HG02610 (cell line): ENCODE results near the gene ARHGAP26.
"Not testable (repeated sequence)": the region's sequence is repeated elsewhere in the genome, so short reads cannot be mapped to it uniquely, and the experiment has no call there.

ENCODE experiments used
- ATAC-seq: cut with Tn5 transposase; IDR thresholded peaks from one replicate; pipeline ENCODE4 v1.9.1; 2021; ENCODE audit warnings: mild to moderate bottlenecking, moderate library complexity; ENCODE audit not compliant: unreplicated experiment

Gene ARHGAP26

GRCh38 chr5:142952229-142952628 is 182.1 kb downstream of the ARHGAP26 start:
- ATAC-seq = no peak

- not testable (repeated sequence) for ATAC-seq
Observed at GRCh38 chr5:142952871-142953270, 182.7 kb downstream of the ARHGAP26 start.

- no peak for ATAC-seq
Observed at GRCh38 chr5:142954455-142954854, 184.3 kb downstream of the ARHGAP26 start.

DNA sequence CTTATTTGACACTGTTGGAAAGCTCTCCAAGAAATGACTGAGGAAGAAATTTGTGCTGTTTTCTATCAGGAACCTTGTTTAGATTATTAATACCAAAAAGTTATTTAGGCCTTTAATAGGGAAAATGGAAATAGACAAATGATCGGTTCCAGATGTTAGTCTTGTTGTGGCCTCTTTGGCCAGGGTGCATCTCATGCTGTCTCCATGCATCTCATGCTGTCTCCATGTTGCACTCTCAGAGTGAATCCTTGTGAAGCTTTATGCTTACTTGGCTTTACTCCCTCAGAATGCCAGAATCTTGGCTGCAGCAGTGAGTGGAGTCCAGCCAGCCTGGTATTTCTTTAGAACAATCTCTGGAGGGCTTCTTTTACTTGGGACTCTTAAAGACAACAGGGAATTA is 185.5 kb downstream of the ARHGAP26 start:
- ATAC-seq = no peak

DNA sequence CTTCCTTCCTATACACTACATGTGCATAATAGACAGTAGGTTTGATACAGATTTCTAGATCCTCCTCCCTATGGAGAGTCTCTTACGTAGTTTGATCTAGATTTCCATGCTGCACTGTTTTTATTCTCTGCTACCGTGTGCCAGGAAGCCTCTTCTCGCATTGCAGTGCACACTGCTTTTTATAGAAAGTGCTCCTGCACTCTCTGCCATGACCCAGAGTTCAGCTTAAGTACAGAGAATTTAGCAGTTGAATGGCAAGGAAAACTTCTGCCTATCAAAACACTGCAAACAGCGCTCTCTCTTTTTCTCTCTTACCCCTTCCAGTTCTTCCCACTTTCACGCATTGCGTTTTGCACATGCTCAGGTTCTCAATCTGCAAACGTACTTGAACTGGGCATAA is 187.4 kb downstream of the ARHGAP26 start:
- ATAC-seq = no peak

GRCh38 chr5:142958944-142959682 is 188.9 kb downstream of the ARHGAP26 start:
- ATAC-seq = no peak

- peak; percentile 75 for ATAC-seq
Observed at GRCh38 chr5:142959683-142960657, 189.8 kb downstream of the ARHGAP26 start.

DNA sequence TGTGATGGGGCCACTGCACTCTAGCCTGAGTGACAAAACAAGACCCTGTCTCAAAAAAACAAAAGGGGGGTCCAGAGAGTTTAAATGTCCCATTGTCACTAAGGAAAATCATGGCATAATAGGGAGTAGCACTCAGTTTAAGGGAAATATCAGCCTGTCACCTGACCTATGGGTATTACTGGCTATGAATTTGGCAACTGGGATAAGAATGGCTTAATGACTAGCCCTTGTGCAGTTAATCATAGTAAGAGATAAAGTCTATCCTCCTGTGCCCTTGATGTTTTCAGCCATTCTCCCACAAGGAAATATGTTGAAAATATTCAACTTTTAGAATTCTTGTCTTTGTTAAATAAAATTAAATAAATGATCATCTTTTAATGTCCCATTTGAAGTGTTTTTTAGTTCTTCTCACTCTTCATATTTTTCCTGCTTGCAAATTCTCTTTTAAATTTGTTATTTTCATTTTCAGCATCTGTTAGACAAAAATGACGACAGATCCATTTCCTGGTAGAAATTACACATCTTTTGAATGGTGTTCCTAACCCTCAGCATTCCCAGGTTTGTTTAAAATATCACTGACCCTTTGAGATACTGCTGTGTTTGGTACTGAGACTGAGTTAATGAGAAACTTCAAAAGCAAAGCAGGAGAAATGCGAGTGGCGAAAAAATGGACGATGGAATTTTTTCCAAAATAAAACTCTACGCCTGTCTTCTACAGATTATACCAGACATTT is 191.4 kb downstream of the ARHGAP26 start:
- ATAC-seq = no peak

GRCh38 chr5:142962174-142962533 is 192.0 kb downstream of the ARHGAP26 start:
- ATAC-seq = no peak

DNA sequence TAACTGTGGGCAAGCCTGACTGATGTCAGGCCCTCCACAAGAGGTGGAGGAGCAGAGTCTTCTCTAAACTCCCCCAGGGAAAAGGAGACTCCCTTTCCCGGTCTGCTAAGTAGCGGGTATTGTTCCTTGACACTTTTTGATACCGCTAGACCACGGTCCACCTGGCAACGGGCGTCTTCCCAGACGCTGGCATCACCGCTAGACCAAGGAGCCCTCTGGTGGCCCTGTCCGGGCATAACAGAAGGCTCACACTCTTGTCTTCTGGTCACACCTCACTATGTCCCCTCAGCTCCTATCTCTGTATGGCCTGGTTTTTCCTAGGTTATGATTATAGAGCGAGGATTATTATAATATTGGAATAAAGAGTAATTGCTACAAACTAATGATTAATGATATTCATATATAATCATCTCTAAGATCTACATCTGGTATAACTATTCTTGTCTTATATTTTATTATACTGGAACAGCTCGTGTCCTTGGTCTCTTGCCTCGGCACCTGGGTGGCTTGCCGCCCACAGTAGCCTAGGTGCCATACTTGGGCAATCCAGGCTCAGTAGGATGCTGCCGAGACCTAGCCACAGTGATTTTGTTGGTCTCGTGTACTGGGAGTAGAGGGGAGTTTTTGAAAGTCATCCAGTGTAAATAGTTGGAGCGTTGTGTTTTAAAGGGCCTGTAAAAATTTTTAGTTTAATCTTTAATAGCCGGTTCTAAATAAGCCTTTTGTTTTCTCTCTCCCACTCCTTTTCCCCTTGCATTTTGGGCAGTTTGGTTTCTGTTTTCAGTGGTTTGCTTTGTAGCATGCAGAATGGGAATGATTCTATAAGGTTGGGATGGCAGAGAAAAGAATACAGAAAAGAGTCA is 195.3 kb downstream of the ARHGAP26 start:
- not testable (repeated sequence) for ATAC-seq

DNA sequence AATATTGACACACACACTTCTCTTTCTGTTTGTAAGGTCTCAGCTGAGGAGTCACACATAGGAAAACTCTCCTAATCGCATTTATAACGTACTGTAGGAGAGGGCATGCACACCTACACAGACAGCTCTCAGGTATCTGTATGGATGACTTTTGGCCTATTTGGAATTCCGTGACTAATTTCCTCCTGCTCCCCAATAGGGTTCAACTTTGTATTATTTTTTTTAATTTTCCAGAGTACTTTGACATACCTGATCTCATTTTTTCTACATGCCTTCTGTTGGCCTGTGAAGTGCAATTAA is 195.9 kb downstream of the ARHGAP26 start:
- no peak for ATAC-seq

DNA sequence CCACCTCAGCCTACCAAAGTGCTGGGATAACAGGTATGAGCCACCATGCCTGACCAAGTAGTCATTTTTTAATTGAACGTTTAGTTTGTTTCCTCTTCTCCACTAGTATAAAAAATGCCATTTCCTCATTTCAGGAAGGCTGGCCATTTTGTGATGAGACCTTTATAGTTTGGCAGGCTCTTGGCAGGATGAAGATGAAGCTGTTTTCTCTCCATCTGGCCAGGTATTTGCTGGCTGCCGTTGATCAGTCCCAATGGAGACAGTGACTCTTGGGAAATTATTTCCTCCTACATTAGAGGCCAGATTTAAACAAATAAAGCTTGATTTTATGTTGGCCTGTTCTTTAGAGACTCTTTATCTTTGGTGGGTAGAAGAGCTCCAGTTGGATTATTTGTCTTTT is 199.0 kb downstream of the ARHGAP26 start:
- no peak for ATAC-seq

GRCh38 chr5:142969624-142970439 is 199.7 kb downstream of the ARHGAP26 start:
- no peak for ATAC-seq

DNA sequence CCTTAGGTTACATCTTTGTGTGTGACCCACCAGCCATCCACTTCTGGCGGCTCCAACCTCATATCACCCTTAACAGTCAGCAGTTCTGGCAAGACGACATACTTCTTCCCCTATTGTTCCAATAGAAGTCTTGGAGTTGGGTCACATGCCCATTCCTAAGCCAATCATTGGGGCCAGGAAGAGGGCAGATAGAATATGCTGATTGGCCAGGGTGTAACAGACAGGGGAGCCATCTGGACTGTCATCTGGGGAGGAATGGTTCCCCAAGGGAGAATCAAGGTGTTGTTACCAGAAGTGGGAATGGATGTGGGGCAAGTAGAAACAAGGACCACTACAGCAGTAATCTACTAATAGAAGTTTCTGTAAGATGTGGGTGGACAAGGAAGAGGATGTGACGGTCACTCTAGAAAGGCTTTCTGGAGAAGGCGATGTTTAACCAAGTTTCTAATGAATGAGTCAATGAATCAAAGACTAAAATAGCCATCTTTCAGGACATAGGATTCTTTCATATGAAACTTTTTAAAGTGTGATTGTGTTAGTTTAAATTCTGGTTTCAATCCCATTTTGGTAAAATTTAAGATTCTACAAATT is 200.4 kb downstream of the ARHGAP26 start:
- ATAC-seq = no peak

- ATAC-seq = no peak
Observed at GRCh38 chr5:142971303-142972013, 201.3 kb downstream of the ARHGAP26 start.

DNA sequence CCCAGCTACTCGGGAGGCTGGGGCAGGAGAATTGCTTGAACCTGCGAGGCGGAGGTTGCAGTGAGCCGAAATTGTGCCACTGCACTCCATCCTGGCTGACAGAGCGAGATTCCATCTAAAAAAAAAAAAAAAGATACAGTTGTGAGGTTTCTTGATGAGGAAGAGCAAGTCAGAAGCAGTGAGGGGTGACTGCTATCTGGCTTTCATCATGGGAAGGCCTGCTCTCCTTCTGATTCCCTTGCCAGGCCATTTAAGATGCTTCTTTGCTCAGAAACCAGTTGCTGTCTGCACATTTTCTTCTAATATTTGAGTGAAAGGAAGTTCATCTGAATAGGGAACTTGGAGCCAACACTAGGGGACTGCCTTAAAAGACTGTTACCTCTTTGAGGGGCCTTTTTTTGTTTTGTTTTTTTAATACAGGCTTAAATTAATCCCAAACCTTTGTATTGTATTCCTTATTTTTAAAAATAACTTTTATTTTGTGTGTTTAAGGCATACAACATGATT is 201.9 kb downstream of the ARHGAP26 start:
- ATAC-seq = no peak

GRCh38 chr5:142973932-142974331 is 203.8 kb downstream of the ARHGAP26 start:
- no peak for ATAC-seq

GRCh38 chr5:142974409-142974808 is 204.2 kb downstream of the ARHGAP26 start:
- no peak for ATAC-seq
